GM12892 (cell line): ENCODE results near the gene USP17L30.
"Not testable (repeated sequence)": the region's sequence is repeated elsewhere in the genome, so short reads cannot be mapped to it uniquely, and the experiment has no call there.

Experiments
- POLR2A ChIP-seq: IDR thresholded peaks from 2 replicates; pipeline ENCODE4 v1.6.1; 2011; ENCODE audit warnings: low read depth, low read length, control low read depth
- POLR2AphosphoS5 ChIP-seq: IDR thresholded peaks from 2 replicates; pipeline ENCODE4 v1.6.1; 2011; ENCODE audit warnings: low read depth, low read length, control low read depth

- TF ChIP-seq POLR2A, POLR2AphosphoS5: not testable (repeated sequence)
Observed at GRCh38 chr4:9348593-9348992, 14.3 kb upstream of the USP17L30 start, which contains the start of gene USP17L28.
